ENCODE data around the gene FANCI.

FANCI gene

GRCh38 chr15:89293012-89293411 is 49.2 kb downstream of the FANCI start:
- intact Hi-C loops (cut with DNase I): no loop called here
- no peak for DNase-seq

GRCh38 chr15:89299896-89300295 is 56.1 kb downstream of the FANCI start:
- intact Hi-C loops (cut with DNase I): loop anchor here (1.0 kb wide), 1 partner anchor 93 kb away; no protein-coding TSS in a partner anchor
- no peak for DNase-seq

GRCh38 chr15:89301304-89302089 is 57.7 kb downstream of the FANCI start:
- DNase-seq: no peak
- intact Hi-C loops (cut with DNase I): no loop called here

GRCh38 chr15:89303986-89304385 is 60.2 kb downstream of the FANCI start:
- intact Hi-C loops (cut with DNase I): no loop called here
- DNase-seq: no peak

- intact Hi-C loops (cut with DNase I): no loop called here
- DNase-seq: no peak
These were observed 61.6 kb downstream of the FANCI start for GRCh38 chr15:89305395-89305794.

GRCh38 chr15:89307046-89307587 is 63.3 kb downstream of the FANCI start:
- no peak for DNase-seq
- intact Hi-C loops (cut with DNase I): no loop called here

- no peak for DNase-seq
- intact Hi-C loops (cut with DNase I): no loop called here
These were observed 64.0 kb downstream of the FANCI start for GRCh38 chr15:89307791-89308190.

GRCh38 chr15:89308236-89308635 is 64.5 kb downstream of the FANCI start:
- DNase-seq: no peak
- intact Hi-C loops (cut with DNase I): no loop called here

- intact Hi-C loops (cut with DNase I): no loop called here
These were observed 66.2 kb downstream of the FANCI start for GRCh38 chr15:89309993-89310392.

GRCh38 chr15:89315375-89315929 is 71.7 kb downstream of the FANCI start:
- no peak for DNase-seq
- intact Hi-C loops (cut with DNase I): no loop called here

More at GRCh38 chr15:89309993-89310392, 66.2 kb downstream of the FANCI start:
- DNase-seq: no peak

- intact Hi-C loops (cut with DNase I): no loop called here
- DNase-seq: no peak
These were observed 72.7 kb downstream of the FANCI start for GRCh38 chr15:89316504-89316903.

- intact Hi-C loops (cut with DNase I): no loop called here
- DNase-seq: no peak
These were observed 73.5 kb downstream of the FANCI start for GRCh38 chr15:89317186-89317720.

GRCh38 chr15:89319678-89320077 is 75.9 kb downstream of the FANCI start:
- intact Hi-C loops (cut with DNase I): no loop called here

GRCh38 chr15:89320200-89320599 is 76.4 kb downstream of the FANCI start:
- intact Hi-C loops (cut with DNase I): no loop called here
- no peak for DNase-seq

More at GRCh38 chr15:89319678-89320077, 75.9 kb downstream of the FANCI start:
- DNase-seq: no peak

GRCh38 chr15:89321521-89322410 is 78.0 kb downstream of the FANCI start:
- DNase-seq: no peak
- intact Hi-C loops (cut with DNase I): no loop called here

- intact Hi-C loops (cut with DNase I): no loop called here
- DNase-seq: no peak
These were observed 79.0 kb downstream of the FANCI start for GRCh38 chr15:89322822-89323221.

- intact Hi-C loops (cut with DNase I): no loop called here
- no peak for DNase-seq
These were observed 80.0 kb downstream of the FANCI start for GRCh38 chr15:89323825-89324224.

- DNase-seq: no peak
- intact Hi-C loops (cut with DNase I): no loop called here
These were observed 81.4 kb downstream of the FANCI start for GRCh38 chr15:89325039-89325803.

- no peak for DNase-seq
- intact Hi-C loops (cut with DNase I): no loop called here
These were observed 82.5 kb downstream of the FANCI start for GRCh38 chr15:89326316-89326715.

- intact Hi-C loops (cut with DNase I): no loop called here
- no peak for DNase-seq
These were observed 83.3 kb downstream of the FANCI start for GRCh38 chr15:89327113-89327512.
